ENCODE measurements around the gene CABP4. TPM values are rescaled to one million over a fixed set of nuclear protein-coding genes. Genes with fewer than 3 reads are reported as not detected.
A peak's percentile ranks its signal among the peaks of the same experiment; 100 is the strongest.

CABP4 gene
- total and polyA plus RNA-seq, 2 donors (not counting 1 experiment from before 2014, with no cell fraction given), result 3.2 to 5.2 TPM

GRCh38 chr11:67466962-67467771, 12.0 kb downstream of the CABP4 start:
- H3K4me1 ChIP-seq (ENCODE audit: control insufficient read depth in 2 of 2, insufficient read depth in 2 of 2, low read length in 2 of 2), result peaks cover 40 to 73% of the 10 kb centered on the region in 2 donors
- ChIA-PET CTCF (interaction anchor here (0.8 to 6.7 kb wide), 7 partner anchors 19 to 64 kb away, joined by 3 to 64 read pairs (median 4); partner anchors contain the start of genes PITPNM1, PPP1CA, PTPRCAP and TBC1D10C), POLR2A (interaction anchor here (0.5 to 10.4 kb wide), 15 partner anchors 8 to 657 kb away, joined by 3 to 215 read pairs (median 11); partner anchors contain the start of genes AIP, CORO1B, POLD4 and PPP1CA)
- H3K4me3 ChIP-seq (ENCODE audit: control extremely low read depth in 1 of 5, extremely low read depth in 1 of 5, insufficient read depth in 1 of 5, low read depth in 2 of 5, low read length in 4 of 5), result peak overlapping the region in 1 of 5 experiments; percentile 88
- H3K4me3 Mint-ChIP-seq, result peak overlapping the region; percentile 95
- DNase-seq (no peak), ATAC-seq (ENCODE audit: low read depth) (no peak)
- no peak overlapping the region for H2AFZ ChIP-seq (ENCODE audit: insufficient read depth, low read depth, low read length, poor library complexity, severe bottlenecking)
- peak overlapping the region in 1 of 2 donors; percentile 87 for H3K27ac ChIP-seq (ENCODE audit: low read length in 2 of 2)
- H3K36me3 ChIP-seq (replicated peaks in 1 of 2; ENCODE audit: control extremely low read depth in 1 of 2, control insufficient read depth in 1 of 2, extremely low read depth in 1 of 2, insufficient read depth in 2 of 2, low read length in 1 of 2), result peaks cover 2 to 9% of the 10 kb centered on the region in 2 experiments
- H3K4me2 ChIP-seq (replicated peaks; ENCODE audit: low read depth, low read length, poor library complexity, severe bottlenecking), result peak overlapping the region; percentile 98
- 94% methylated on average over 10 of the region's 11 CpGs for WGBS (ENCODE audit: insufficient coverage)
- H3K27ac Mint-ChIP-seq, result peak overlapping the region; percentile 95
- H3K4me1 Mint-ChIP-seq, result peaks cover 62% of the 10 kb centered on the region
- TF ChIP-seq CTCF (IDR thresholded peaks at IDR 0.05) (no peak), EZH2 (IDR thresholded peaks at IDR 0.05; ENCODE audit: borderline replicate concordance, insufficient read depth, low read depth, low read length, poor library complexity, severe bottlenecking) (no peak)
- H3K27me3 ChIP-seq (replicated peaks in 1 of 4; ENCODE audit: control extremely low read depth in 1 of 4, control insufficient read depth in 3 of 4, insufficient read depth in 4 of 4, low read length in 3 of 4), result no peaks in the 10 kb centered on the region
- no peaks in the 10 kb centered on the region for H3K27me3 Mint-ChIP-seq
- no peaks in the 10 kb centered on the region for H3K9me3 Mint-ChIP-seq (ENCODE audit: insufficient read depth)
- intact Hi-C loops (cut with micrococcal nuclease), result no loop called here
- peaks cover 57% of the 10 kb centered on the region for H3K79me2 ChIP-seq (ENCODE audit: control insufficient read depth, insufficient read depth, low read length)
- H3K9me3 ChIP-seq (ENCODE audit: control extremely low read depth in 1 of 3, control insufficient read depth in 2 of 3, insufficient read depth in 1 of 3, low read length in 2 of 3), result peaks cover 0 to 9% (median 0%) of the 10 kb centered on the region in 3 donors
- H4K20me1 ChIP-seq (ENCODE audit: control insufficient read depth, insufficient read depth, low read length, poor library complexity, severe bottlenecking), result peaks cover 10% of the 10 kb centered on the region
- no peak overlapping the region for H3K9ac ChIP-seq (ENCODE audit: low read length)

Measured in B cell (primary cell).